Stimulated activated effector memory CD8-positive, alpha-beta T cell treated with anti-CD3 and anti-CD28 coated beads, Interleukin-12 subunit alpha, Interleukin-12 subunit beta, amount 100 ng/mL, for 72 hours (primary cell): ENCODE measurements around the gene TCAF1.

Experiments
- ATAC-seq: fragments of 150-1000 bp; cut with Tn5 transposase; 2 replicates; pipeline ENCODE4 v1.10.0; 2021
- DNase-seq, 2 donors: peaks; one replicate each; pipeline ENCODE4 v3.0.0; 2021 to 2022; ENCODE audit warnings: low spot score in 2 of 2
- H3K27ac Mint-ChIP-seq: one replicate; pipeline ENCODE4 v1.8.0; 2022; ENCODE audit warnings: mild to moderate bottlenecking, mixed read lengths
- H3K36me3 Mint-ChIP-seq: one replicate; pipeline ENCODE4 v1.8.0; 2022; ENCODE audit warnings: mild to moderate bottlenecking, mixed read lengths
- H3K4me1 Mint-ChIP-seq: one replicate; pipeline ENCODE4 v1.8.0; 2022; ENCODE audit warnings: mixed read lengths
- H3K4me3 Mint-ChIP-seq: one replicate; pipeline ENCODE4 v1.8.0; 2022; ENCODE audit warnings: mild to moderate bottlenecking, mixed read lengths
- H3K9me3 Mint-ChIP-seq: one replicate; pipeline ENCODE4 v1.8.0; 2022; ENCODE audit warnings: mixed read lengths

The TCAF1 gene

DNA sequence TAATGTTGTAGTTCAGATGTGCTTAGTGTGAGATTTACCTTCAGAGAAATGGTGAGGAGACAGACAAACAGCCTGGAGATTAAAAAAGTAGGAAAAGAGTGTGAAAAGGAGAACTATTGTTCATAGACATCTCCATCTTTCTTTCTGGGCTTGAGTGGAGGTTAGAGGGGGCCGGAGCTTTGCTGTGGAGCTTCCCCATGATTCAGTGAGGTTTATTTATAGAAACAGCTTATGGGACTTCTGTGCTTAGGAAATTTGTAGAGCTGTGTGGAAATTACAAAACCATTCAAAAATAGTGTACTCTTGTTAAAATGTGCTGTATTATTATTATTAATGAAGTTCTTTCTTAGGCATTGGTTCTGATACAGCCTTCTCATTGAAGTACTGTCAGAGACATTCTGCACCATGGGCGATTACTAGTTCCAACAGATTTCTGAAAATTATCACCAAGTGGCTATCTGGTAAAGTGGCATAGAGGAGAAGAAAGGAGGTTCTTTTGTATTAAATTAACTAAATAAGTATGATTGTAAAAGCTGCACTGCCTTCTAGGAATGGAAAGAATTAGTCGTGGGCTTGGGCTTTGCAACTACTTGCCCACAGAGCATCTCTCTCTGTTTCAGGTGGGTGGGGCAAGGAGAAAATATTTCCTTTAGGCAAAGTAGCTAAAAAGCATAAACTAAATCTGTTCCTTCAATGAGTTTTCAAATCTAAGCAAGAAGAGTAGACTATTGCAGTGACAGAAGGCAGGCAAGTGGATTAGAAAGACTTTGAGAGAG lies 8.7 kb upstream of the TCAF1 start:
- no peak overlapping the region for H3K27ac Mint-ChIP-seq

DNA sequence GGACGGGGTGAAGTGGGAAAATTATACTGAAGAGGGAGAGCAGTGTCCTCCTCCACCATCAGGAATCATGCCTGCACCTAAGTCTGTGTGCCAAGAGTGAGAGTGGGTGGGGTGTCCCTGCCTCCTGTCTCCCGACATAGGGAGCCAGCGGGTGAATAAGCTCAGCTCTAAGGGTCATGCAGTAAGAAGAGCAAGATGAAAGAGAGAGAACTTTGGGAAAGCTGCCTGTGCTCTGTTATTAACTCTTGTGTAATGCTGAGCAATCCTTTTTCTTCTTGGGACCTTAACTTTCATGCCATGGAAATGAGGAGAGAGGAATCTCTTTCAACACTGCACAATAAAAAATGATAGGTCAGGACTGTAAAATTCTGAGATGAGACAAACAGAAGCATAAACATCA lies 7.9 kb upstream of the TCAF1 start:
- no peaks in the 10 kb centered on the region for H3K9me3 Mint-ChIP-seq
- H3K4me3 Mint-ChIP-seq = no peak overlapping the region
- no peaks in the 10 kb centered on the region for H3K36me3 Mint-ChIP-seq
- no peak for DNase-seq
- no peak for ATAC-seq
- H3K4me1 Mint-ChIP-seq = no peaks in the 10 kb centered on the region
- no peak overlapping the region for H3K27ac Mint-ChIP-seq

More for the DNA sequence above, 8.7 kb upstream of the TCAF1 start:
- Mint-ChIP-seq H3K9me3 (no peaks in the 10 kb centered on the region), H3K4me3 (no peak overlapping the region), H3K4me1 (no peaks in the 10 kb centered on the region), H3K36me3 (no peaks in the 10 kb centered on the region)
- no peak for DNase-seq
- no peak for ATAC-seq

DNA sequence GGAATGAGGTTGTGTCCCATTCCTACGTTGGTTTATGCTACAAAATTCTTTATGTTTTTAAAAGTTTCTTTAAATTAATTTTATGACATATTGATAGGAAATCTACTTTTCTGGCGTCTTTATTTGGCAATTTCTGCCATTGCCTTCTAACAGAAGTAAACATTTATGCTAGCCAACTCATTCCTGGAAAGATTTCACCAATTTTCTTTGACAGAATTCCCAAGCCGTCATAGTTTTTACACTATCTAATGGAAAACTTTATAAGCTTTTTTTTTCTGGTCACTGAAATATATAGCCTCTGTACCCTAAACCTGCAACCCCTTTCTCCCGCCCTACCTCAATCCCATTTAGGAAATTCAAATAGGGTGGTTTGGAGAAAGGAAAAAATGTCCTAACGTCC lies 6.1 kb upstream of the TCAF1 start:
- ATAC-seq = no peak
- no peaks in the 10 kb centered on the region for H3K4me1 Mint-ChIP-seq
- no peak overlapping the region for H3K27ac Mint-ChIP-seq
- H3K36me3 Mint-ChIP-seq = no peaks in the 10 kb centered on the region
- DNase-seq = no peak
- H3K9me3 Mint-ChIP-seq = no peaks in the 10 kb centered on the region
- no peak overlapping the region for H3K4me3 Mint-ChIP-seq

DNA sequence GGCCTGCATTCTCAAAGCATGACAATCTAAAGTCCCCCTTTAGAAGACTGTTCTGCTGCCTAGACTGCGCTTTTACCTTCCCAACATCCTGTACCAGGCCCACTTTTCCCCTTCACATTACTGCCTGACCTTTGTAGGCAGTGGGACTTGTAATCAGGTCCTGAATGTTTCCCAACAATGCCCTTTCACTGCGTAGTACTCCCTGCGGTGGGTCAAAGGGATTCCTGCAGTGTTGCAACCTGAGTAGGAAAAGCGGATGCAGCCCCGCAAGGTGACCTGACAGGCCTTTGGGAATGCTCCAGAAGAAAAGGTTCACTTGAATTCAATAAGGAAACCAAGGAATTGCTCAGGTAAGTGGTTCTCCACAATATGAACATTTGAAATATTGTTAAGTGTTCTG lies 4.9 kb upstream of the TCAF1 start:
- peaks cover 5% of the 10 kb centered on the region for H3K4me1 Mint-ChIP-seq
- peaks cover 3% of the 10 kb centered on the region for H3K36me3 Mint-ChIP-seq
- ATAC-seq (no peak), DNase-seq (no peak)
- H3K9me3 Mint-ChIP-seq = no peaks in the 10 kb centered on the region
- no peak overlapping the region for H3K4me3 Mint-ChIP-seq
- no peak overlapping the region for H3K27ac Mint-ChIP-seq

DNA sequence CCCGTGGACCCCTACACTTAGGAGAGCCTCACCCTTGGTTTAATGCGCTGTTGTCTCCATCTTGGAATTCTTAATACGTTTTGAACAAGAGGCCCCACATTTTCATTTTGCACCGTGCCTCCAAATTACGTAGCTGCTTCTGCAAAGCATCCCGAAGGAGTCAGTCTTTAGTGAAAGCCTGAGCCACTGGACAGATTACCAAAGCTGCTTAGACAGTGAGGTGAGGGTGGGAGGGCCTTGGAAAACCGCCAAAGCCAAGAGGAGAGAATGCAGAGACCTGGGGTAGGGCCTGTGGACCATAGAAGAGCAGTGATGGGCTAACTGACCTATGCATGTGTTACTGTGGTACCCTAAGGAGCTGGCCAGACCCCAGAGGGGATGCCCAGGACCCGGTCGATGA lies 4.2 kb upstream of the TCAF1 start:
- H3K4me3 Mint-ChIP-seq = no peak overlapping the region
- H3K27ac Mint-ChIP-seq = no peak overlapping the region
- no peak for DNase-seq
- ATAC-seq = no peak
- H3K4me1 Mint-ChIP-seq = peaks cover 11% of the 10 kb centered on the region
- H3K9me3 Mint-ChIP-seq = no peaks in the 10 kb centered on the region
- H3K36me3 Mint-ChIP-seq = peaks cover 10% of the 10 kb centered on the region

DNA sequence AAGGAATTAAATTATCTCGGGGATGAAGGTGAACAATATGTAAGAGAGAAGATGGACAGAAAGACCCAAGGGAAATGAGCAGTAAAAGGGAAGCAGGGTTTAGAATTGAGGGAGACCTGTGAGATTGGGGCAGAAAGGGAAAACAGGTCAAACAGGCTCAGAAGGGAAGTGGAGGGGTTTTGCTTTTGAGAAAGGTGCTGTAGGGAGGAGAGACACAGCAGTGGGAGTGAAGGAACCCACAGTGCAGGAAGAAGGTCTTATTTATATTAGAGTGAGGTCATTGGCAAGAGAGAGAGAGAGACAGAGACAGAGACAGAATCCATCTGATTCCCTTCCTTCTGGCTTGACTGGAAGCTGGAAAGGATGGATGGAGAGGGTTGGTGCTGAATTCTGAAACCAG lies 3.5 kb upstream of the TCAF1 start:
- DNase-seq (no peak), ATAC-seq (no peak)
- H3K4me1 Mint-ChIP-seq = peaks cover 16% of the 10 kb centered on the region
- H3K9me3 Mint-ChIP-seq = no peaks in the 10 kb centered on the region
- H3K27ac Mint-ChIP-seq = peak overlapping the region; percentile 2
- peaks cover 12% of the 10 kb centered on the region for H3K36me3 Mint-ChIP-seq
- no peak overlapping the region for H3K4me3 Mint-ChIP-seq

DNA sequence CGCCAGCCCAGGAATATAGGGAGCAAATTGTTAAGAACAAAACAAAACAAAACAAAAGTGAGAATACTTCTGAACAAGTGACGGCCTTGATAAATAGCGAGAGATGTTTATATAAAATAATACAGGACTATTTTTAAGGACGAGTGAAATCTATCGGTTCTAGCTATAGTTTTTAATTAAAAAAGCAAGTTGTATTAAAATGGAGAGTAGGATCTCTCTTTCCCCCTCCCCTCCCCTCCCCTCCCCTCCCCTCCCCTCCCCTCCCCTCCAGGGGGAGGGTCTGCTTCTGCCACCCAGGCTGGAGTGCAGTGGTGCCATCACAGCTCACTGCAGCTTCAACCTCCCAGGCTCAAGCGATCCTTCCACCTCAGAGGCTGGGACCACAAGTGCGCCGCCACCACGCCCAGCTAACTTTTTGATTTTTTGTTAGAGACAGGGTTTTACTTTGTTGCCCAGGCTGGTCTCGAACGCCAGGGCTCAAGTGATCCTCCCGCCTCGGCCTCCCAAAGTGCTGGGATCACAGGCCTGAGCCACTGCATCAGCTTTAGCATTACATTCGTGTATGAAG lies 440 bp upstream of the TCAF1 start:
- Mint-ChIP-seq H3K9me3 (no peaks in the 10 kb centered on the region), H3K27ac (peak overlapping the region; percentile 91), H3K36me3 (peaks cover 12% of the 10 kb centered on the region), H3K4me3 (peak overlapping the region; percentile 86), H3K4me1 (peaks cover 35% of the 10 kb centered on the region)
- ATAC-seq (no peak), DNase-seq (no peak)

DNA sequence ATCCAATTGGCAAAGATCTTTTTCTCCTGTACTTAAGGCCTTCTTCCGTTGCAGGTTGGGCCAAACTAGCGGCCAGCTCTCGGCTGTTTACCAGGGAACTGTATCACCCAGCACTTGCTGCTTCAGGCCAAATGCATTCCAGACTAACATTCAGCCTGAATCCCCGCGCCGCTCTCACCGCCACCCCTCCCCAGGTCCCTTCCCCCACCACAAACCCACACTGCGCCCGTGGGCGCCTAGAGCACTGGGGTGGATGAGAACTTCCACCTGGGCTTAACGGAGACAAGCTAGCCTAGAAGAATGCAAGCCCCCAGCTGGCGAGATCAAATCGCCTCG lies 676 bp downstream of the TCAF1 start:
- DNase-seq (no peak), ATAC-seq (no peak)
- Mint-ChIP-seq H3K4me3 (peak overlapping the region; percentile 86), H3K27ac (peak overlapping the region; percentile 91), H3K9me3 (no peaks in the 10 kb centered on the region), H3K36me3 (peaks cover 12% of the 10 kb centered on the region), H3K4me1 (peaks cover 35% of the 10 kb centered on the region)

DNA sequence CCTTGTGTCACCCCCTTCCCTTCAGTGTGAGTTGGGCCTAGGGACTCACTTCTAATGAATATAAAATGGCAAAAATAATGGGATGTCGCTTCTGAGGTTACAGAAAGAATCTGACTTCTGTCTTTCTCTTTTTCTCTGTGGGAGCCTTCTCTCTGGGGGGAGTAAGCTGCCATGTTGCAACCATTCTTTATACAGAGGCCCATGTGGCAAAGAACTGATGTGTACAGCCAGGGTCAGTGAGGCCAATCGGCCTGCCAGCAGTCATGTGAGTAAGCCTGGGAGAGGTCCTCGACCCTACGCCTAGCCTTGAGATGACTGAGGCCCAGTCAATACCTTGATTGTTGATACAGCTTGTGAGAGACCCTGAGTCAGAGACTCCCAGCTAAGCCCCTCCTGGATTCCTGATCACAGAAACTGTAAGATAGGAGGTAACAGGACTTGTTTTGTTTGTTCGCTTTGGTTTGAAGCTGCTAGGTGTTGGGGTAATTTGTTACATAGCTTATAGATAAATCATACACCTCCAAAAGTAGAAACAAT lies 1.7 kb downstream of the TCAF1 start:
- Mint-ChIP-seq H3K27ac (peak overlapping the region; percentile 91), H3K36me3 (peaks cover 12% of the 10 kb centered on the region), H3K4me3 (peak overlapping the region; percentile 86), H3K4me1 (peaks cover 35% of the 10 kb centered on the region), H3K9me3 (no peaks in the 10 kb centered on the region)
- peak in 1 of 2 donors; percentile 45 for DNase-seq
- ATAC-seq = no peak

DNA sequence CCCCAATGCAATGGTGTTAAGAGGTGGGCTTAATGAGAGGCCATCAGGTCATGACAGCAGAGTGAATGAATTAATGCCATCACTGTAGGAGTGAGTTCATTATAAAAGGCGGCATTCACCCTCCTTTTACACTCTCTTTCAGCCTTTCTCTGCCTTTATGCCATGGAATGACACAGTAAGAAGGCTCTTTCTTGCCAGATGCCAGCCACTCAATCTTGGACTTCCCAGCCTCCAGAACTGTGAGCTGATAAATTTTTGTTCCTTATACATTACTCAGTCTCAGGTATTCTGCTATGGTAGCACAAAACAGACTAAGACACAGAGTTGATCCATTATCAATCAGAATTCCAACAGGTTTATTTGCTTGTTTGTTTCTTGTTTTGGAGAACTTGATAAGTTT lies 3.2 kb downstream of the TCAF1 start:
- DNase-seq (no peak), ATAC-seq (no peak)
- no peak overlapping the region for H3K27ac Mint-ChIP-seq
- H3K4me1 Mint-ChIP-seq = peaks cover 35% of the 10 kb centered on the region
- H3K4me3 Mint-ChIP-seq = no peak overlapping the region
- H3K9me3 Mint-ChIP-seq = no peaks in the 10 kb centered on the region
- H3K36me3 Mint-ChIP-seq = peaks cover 12% of the 10 kb centered on the region

DNA sequence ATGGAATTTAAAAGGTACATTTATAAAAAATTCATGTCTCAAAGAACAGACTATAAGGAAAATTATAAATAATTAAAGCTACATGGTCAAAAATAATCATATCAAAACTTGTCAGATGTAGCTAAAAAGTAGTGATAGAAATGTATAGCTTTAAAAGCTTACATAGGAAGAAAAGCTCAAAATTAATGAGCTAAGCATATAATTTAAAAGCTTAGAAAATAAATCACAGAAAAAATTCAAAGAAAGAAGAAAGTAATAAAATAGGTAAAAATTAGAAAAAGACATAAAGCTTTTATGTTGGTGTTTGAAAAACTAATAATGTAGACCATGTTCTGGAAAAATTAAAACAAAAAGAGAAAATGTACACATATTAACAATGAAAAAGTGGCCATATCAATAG lies 5.3 kb downstream of the TCAF1 start:
- H3K9me3 Mint-ChIP-seq = no peaks in the 10 kb centered on the region
- H3K4me1 Mint-ChIP-seq = peaks cover 29% of the 10 kb centered on the region
- no peak for DNase-seq
- no peak for ATAC-seq
- H3K4me3 Mint-ChIP-seq = no peak overlapping the region
- peaks cover 7% of the 10 kb centered on the region for H3K36me3 Mint-ChIP-seq
- H3K27ac Mint-ChIP-seq = no peak overlapping the region

DNA sequence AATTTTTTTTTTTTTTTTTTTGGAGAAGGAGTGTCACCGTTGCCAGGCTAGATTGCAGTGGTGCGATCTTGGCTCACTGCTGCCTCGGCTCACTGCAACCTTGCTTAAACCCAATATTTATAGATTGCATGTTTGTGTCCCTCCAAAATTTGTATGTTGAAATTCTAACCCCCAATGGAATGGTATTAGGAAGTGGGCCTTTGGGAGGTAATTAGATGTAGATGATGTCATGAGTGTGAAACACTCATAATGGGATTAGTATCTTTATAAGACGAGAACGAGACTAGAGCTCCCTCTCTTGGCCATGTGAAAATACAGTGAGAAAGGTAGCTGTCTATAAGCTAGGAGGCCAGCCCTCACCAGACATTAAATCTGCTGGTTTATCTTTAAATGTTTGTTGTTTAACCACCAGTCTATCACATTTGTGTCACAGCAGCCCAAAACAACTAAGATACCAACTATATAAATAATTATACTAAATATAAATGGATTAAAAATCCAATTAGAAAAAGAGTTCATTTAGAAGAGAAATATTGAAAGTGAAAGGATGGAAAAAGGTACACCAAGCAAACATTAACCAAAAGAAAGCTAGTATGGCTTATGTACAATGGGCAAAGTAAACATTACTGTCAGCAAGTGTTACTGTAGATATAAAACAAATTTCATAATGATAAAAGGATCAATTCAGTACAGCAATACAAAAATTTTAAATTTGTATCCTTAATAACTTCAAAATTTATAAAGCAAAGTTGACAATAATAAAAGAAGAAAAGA lies 9.3 kb downstream of the TCAF1 start:
- Mint-ChIP-seq H3K9me3 (no peaks in the 10 kb centered on the region), H3K4me3 (no peak overlapping the region), H3K27ac (no peak overlapping the region), H3K4me1 (no peaks in the 10 kb centered on the region), H3K36me3 (no peaks in the 10 kb centered on the region)
- ATAC-seq = peak; percentile 93
- DNase-seq = no peak

DNA sequence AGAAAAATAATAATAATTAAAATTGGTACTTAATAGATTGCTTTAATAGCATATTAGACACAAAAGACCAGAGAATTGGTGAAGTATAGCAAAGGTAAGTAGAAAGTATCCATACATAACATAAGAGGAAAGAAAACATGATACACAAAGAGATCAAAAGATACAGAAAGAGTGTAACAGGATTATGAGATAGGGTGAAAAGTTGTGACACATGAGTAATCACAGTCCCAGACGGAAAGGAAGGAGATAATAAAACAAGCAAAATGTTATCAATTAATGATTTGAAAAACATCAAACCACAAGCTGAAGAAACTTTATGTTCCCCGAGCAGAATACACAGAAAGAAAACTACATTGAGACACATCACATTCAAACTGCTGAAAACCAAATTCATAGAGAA lies 10.5 kb downstream of the TCAF1 start:
- no peaks in the 10 kb centered on the region for H3K36me3 Mint-ChIP-seq
- ATAC-seq (no peak), DNase-seq (no peak)
- H3K27ac Mint-ChIP-seq = no peak overlapping the region
- no peaks in the 10 kb centered on the region for H3K4me1 Mint-ChIP-seq
- no peaks in the 10 kb centered on the region for H3K9me3 Mint-ChIP-seq
- H3K4me3 Mint-ChIP-seq = no peak overlapping the region

DNA sequence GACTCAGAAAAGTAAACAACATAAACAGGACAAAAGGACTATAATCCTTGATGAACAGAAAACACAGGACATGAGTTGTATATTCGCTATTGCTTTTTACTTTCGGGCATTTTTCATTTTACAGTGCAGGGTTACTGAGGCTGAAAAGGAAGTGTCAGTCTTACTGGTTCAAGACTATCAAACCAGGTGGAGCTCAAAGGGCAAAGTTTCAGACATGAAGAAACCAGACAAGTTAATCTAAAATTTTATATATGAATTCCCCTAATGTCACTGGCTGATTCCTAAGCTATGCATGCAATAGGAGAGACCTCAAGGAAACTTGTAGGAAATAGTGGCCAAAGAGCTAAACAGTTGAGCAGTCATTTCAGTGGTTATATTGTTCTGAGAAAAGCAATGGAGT lies 11.4 kb downstream of the TCAF1 start:
- H3K4me1 Mint-ChIP-seq = no peaks in the 10 kb centered on the region

DNA sequence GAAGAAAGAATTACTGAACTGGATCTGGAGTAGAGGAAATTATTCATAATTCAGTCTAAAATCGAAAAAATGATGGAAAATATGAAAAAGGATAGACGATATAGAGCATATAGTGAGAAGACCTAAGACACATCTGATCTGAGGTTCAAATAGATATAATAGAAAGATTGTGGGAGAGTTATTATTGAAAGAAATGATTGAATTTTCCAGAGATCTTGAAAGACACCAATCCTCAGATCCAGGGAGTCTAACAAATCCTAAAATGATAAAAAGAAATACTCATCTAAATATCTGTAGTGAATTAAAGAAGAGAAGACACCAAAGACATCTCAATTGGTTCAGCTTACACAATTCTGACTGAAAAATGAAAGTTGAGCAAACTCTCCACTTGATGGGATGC lies 12.9 kb downstream of the TCAF1 start:
- no peak for ATAC-seq
- no peak overlapping the region for H3K27ac Mint-ChIP-seq
- H3K9me3 Mint-ChIP-seq = no peaks in the 10 kb centered on the region
- H3K4me1 Mint-ChIP-seq = peaks cover 5% of the 10 kb centered on the region
- DNase-seq = no peak
- no peak overlapping the region for H3K4me3 Mint-ChIP-seq
- H3K36me3 Mint-ChIP-seq = no peaks in the 10 kb centered on the region

More for the DNA sequence above, 11.4 kb downstream of the TCAF1 start:
- no peaks in the 10 kb centered on the region for H3K9me3 Mint-ChIP-seq
- no peak for DNase-seq
- no peak overlapping the region for H3K4me3 Mint-ChIP-seq
- ATAC-seq = no peak
- H3K36me3 Mint-ChIP-seq = no peaks in the 10 kb centered on the region
- H3K27ac Mint-ChIP-seq = no peak overlapping the region
